Renal cortical epithelial cell (primary cell): ENCODE results near the gene PPM1M. TPM values are rescaled to one million over a fixed set of nuclear protein-coding genes. Genes with fewer than 3 reads are reported as not detected.
"Not testable (repeated sequence)": the region's sequence is repeated elsewhere in the genome, so short reads cannot be mapped to it uniquely, and the experiment has no call there.

Experiments used
- DNase-seq: peaks from one replicate; pipeline ENCODE4 v3.0.0-alpha.2; 2011; ENCODE audit warnings: low read depth
- total RNA-seq: library from RNA; depleted of rRNA; stranded (reverse); fragments of >200 nt; gene quantifications from 2 replicates; pipeline ENCODE4 v1.2.3, GENCODE V29; 2014

The PPM1M gene
- total RNA-seq, 1 donor from 2014 or later: 18.3 TPM

DNA sequence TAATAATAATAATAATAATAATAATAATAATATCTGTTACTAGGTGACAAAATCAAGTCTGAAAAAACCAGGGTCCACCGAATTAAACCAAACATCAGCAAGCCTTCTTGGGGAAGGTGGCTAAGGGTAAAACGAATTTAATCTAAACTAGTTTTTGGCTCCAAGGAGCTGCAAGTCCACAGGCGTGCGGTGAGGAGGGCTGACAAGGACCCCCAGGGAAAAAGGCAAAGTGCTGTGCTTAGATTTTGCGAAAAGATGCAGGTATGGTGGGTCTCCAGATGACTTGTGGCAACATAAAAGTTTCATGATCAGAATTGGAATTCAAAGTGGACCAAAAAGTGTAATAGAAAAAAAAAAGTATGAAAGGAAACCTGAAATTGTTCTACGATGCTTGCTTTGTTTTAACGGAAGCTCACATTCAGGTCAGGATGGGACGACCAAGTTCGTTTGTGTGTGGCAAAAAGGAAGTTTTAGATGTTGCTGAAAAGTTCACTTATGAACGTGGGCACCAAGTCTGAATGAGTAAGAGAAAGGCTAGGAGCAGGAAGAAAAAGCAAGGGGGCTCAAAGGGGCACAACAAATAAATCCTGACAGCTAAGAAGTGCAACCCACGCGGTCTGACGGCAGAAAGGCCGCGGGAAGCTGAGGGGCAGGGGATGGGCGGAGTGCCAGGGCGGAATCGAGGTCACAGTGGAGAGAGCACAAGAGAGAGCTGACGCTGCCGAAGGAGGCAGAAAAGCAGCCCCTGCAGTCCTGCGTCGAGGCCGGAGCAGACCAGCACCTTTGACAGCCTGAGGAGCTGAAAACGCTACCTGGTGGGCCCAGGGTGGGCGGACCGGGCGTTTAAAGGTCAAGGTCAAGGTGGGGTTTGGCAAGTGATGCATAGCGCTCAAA lies 31.8 kb downstream of the PPM1M start:
- DNase-seq: peak; percentile 39

DNA sequence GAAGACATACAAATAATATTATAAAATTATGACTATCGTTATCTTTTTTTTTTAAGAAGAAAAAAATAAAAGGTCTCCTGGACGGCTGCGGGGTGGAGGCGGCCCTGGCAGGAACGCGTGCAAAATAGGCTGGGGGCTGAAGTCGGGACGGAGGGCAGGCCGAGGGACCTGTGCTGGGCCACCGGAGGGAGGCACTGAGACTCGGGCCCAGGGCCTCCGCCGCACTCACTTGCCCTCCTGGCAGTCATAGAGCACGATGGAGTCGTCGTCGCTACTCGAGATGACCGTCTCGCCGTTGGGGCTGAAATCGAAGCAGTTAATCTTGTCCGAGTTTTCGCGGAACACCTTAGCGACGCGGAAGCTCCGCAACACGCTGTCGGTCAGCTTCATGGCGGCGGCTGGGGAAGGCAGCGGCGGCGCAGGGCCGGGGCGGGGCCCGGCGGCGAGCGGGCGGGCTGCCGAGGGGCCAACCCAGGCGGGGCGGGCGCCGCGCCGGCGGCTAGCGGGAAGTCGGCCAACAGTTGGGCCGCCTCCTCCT lies 32.5 kb downstream of the PPM1M start:
- DNase-seq: no peak

DNA sequence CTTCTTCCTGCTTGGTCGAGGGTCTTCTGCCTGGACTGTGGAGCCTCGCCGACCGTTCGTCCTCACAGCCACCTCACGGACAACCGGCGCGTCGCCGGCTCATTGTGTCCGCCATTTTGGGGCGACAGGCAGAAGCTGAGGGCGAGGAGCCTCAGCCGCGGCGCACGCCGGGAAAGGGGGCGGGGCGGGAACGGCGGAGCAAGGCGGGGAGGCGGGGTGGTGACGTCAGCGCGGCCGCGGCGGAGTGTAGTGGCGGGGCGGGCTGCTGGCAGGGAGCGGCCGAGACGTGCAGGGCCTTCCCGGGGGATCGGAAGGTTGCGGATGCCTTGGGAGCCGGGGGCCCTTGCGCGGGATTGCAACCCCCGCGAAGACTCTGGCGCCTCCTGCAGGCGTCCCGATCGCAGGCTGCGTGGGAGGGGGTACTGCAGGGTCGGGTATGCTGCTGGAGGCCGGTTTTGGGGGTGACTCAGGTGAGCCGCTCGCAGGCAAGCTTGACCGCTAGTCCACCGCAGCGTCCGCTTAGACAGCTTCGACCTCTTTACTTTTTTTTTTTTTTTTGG lies 33.0 kb downstream of the PPM1M start, which contains the start of gene WDR82:
WDR82 (minus strand) TSS at position 140 of the 560 bp plus-strand sequence. CDS start 288 bp downstream, outside the sequence.
- DNase-seq: peak; percentile 66

DNA sequence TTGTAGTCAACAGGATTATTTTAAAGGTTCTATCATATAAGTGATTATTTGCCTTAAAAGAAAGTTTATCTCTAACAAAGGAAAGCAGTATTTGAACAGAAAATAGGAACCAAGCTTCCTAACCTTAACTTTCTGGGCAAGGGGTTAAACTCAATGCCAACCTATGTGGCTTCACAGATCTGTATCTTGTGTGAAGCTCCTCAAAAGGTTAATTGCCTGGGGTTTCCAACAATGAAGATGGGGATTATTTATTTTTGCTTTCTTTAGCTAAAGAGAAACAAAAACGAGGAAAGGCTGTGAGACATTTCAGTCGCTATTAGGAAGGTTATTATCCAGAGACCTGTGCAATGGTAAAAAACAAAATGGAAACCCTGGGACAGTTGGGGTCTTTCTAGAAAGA lies 34.0 kb downstream of the PPM1M start:
- no peak for DNase-seq

DNA sequence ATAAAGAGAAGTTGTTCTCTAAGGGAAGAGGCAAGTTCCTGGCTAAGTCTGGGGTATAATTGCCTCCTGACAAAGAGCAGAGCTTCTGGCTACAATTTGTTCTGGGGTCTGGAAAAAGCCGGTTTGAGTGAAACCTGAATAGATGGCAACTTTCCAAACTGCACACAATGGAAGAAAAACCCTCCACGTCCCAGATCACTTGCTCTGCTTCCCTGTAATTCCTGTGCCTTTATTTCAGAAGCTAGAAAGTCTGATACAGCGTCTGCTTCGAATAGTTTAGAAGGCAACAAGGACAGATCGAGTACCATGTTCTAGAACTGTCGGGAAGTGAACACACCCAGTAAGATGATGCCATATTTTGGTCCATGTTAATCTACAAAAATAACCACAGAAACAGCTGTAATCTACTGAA lies 34.5 kb downstream of the PPM1M start:
- DNase-seq: peak; percentile 78

DNA sequence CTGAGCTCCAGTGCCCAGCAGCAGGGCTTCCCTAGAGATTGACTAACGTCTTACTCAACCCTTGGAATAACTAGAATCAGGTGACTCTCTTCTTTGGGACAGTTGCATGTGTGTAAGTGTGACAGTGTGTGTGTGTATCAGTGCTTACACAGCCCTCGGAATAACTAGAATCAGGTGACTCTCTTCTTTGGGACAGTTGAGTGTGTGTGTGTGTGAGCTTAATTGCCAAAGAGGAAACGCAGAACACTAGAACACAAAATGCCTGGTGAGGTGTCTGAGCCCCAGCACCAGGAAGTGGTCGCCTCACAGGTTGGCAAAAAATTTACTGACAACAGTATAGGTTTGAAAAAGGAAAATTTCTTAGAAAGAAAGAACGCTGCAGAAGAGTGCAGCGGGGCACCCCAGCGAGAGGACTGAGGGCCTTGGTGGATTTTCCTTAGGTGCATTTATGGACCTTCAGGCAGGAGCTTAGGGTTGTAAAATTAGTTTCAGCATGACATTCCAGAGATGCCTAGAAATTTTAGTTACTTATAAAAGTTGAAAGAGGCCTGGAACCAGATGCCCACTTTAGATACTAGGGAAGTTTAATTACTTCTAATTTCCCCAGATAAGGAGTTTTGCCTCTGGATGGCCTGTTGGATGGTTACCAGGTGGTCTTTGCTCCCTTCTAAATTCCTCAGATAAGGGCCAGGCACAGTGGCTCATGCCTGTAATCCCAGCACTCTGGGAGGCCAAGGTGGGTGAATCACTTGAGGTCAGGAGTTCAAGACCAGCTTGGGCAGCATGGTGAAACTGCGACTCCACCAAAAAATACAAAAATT lies 36.6 kb downstream of the PPM1M start:
- peak; percentile 74 for DNase-seq

DNA sequence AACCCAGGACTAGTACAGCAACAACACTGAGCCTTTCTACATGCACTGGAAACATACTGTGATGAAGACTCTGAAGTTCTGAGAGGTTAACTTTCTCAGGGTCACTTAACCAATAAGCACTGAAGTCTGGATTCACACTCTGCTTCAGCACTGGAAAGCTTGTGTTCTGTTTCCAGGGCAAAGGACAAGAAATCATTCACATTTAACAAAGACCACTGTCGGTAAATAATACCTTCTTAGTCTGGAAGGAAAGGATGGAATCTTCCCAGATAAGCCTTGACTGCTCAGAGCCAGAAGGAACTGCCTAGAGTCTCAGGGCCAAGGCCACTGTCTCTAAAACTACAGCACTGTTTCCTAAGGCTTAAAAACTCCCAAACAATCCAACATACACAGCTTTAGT lies 37.7 kb downstream of the PPM1M start:
- DNase-seq: no peak

DNA sequence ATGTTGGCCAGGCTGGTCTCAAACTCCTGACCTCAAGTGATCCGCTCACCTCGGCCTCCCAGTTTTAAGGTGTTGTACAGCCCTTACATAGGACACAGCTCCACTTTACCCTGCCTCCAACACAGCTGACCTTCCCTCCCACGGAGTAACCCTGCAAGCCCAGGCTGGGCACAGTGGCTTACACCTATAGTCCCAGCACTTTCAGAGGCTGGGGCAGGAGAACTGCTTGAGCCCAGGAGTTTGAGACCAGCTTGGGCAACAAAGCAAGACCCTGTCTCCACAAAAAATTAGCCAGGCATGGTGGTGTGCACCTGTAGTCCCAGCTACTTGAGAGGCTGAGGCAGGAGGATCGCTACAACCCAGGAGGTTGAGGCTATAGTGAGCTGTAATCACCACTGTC lies 38.5 kb downstream of the PPM1M start:
- DNase-seq: not testable (repeated sequence)

DNA sequence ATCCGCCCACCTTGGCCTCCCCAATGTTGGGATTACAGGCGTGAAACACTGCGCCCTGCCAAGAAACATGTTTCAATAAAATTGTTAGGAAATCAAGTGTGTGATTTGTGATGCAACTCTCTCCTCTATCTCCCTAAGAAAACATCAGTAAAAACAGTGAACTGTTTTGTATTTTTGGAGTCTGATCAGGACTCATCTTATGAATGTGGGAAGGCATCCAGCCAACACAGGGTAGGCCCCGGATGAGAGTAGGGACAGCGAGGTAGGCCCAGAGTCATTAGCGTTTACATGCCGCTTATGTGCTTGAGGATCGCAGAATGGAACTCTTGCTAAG lies 41.2 kb downstream of the PPM1M start:
- peak; percentile 59 for DNase-seq

DNA sequence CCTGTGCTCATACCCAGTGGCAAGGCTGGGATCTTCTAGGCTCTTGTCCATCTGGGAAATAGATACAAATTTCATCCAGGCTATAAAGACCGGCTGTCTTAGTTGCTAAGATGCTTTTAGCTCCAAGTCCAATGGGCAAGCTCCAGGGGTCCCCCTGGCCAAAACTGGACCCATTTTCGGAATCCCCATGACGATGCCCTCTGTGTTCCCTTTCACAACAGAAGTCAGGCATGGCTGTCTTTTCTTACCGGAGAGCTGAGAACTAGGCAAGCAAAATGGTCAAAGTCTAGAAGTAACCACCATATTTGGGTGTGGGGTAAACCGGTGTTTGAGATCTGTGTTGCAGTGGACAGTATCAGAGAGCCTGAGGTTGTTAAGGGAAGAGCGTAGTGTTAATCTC lies 43.1 kb downstream of the PPM1M start:
- DNase-seq: no peak

DNA sequence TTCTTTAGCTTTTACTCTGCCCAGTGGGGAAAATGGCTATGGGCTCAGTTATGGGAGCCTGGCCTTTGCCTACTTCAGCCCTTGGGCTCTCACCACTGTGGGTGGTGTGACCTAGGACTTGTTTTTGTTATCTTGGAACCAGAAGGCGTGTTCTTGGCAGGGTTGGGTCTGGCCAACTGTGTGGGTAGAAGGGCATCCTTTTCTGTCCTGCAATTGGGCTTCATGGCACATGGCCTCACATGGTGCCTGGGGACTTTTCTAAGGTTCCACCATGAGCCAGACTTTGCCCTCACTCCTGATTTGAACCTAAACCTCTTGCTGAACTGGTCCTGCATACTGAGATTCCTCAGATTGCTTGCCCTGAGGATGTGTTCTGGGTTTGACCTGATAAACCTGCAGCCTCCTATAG lies 43.8 kb downstream of the PPM1M start:
- no peak for DNase-seq

DNA sequence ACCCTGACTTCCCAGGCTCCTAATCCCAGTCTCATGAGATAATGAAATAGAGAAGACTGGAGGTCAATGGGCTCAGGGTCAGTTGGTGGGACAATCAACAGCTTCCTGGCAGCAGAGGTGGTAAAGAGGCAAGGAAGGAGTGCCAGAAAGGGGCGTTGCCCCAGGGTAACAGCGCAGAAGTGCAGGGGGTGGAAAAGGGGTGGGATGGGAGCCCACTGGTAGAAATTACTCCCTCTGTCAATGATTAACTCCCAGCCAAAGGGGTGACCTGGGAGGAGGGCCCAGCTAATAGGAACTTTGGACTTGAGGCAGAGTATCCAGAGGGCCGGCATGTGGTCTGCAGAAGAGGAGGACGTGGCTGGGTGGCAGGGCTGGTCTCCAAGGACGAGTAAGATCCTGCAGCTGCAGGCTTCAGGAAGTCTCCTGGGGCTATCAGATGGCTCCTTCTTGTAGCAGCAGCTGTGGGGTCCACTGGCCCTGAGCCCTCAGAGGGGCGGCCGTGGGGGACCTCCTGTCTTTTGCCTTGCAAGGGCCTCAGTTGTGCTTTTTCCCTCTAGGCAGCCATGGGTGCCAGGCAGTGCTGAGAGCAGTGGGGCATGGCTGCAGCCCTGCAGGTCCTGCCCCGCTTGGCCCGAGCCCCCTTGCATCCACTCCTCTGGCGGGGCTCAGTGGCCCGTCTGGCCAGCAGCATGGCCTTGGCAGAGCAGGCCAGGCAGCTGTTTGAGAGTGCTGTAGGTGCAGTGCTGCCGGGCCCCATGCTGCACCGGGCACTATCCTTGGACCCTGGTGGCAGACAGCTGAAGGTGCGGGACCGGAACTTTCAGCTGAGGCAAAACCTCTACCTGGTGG lies 44.4 kb downstream of the PPM1M start:
- peak; percentile 54 for DNase-seq

DNA sequence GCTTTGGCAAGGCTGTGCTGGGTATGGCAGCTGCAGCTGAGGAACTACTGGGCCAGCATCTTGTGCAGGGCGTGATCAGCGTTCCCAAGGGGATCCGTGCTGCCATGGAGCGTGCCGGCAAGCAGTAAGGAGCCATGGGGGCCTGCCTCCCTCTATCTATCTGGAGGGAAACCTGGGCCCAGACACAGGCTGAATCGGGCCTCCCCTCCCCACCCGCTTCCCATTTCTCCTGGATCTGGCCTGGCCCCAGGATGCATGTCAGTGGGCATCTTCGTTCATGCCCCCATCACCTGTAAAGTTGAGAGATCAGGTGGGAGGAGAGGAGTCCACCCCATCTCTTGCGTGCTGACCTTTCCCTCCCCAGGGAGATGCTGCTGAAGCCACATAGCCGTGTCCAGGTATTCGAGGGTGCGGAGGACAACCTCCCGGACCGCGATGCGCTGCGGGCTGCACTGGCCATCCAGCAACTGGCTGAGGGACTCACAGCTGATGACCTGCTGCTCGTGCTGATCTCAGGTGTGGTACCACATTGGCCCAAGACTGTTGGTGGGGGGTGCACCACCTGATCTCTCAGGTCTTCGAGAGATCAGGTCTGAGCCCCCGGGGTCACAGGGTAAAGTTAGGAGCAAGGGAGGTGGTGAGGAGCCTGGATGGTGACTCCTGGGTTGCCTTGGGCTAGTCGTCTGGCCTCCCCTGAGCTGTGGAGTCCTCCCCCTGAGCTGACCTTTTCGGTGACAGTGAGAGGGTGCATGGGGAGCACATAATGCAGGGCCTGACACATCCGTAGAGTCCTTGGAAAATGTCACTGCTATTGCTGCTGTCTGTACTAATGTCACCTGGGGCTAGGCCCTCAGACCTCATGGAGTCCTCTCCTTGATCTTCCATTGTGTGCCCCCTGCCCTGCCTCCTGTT lies 45.3 kb downstream of the PPM1M start:
- DNase-seq: no peak

DNA sequence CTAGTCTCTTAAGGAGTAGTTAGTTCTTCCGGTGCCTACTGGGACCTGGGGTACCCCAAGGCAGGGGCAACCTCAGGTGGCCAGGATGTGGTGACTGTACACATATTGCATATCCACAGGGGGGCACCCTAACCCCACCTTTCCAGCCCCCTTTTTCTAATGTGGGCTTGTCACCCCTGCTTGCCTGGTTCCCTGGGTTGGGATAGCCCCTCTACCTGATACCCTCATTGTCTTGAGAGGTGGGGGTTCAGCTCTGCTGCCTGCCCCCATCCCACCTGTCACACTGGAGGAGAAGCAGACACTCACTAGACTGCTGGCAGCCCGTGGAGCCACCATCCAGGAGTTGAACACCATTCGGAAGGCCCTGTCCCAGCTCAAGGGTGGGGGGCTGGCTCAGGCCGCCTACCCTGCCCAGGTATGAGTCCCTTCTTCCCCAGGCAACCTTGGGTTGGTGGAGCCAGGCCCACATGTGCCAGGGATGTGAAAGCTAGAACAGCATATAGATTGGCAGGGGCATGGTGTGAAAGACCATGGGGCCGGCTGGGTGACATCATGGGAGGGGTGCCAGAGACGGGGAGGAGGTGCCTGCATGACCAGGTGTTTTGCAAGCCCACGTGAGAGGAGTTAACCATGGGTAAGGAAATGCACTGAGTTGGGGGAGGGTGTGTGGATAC lies 46.1 kb downstream of the PPM1M start:
- no peak for DNase-seq

DNA sequence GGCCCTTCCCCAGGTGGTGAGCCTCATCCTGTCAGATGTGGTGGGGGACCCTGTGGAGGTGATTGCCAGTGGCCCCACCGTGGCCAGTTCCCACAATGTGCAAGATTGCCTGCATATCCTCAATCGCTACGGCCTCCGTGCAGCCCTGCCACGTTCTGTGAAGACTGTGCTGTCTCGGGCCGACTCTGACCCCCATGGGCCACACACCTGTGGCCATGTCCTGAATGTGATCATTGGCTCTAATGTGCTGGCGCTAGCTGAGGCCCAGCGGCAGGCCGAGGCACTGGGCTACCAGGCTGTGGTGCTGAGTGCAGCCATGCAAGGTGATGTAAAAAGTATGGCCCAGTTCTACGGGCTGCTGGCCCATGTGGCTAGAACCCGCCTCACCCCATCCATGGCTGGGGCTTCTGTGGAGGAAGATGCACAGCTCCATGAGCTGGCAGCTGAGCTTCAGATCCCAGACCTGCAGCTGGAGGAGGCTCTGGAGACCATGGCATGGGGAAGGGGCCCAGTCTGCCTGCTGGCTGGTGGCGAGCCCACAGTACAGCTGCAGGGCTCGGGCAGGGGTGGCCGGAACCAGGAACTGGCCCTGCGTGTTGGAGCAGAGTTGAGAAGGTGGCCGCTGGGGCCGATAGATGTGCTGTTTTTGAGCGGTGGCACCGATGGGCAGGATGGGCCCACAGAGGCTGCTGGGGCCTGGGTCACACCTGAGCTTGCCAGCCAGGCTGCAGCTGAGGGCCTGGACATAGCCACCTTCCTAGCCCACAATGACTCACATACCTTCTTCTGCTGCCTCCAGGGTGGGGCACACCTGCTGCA lies 46.9 kb downstream of the PPM1M start:
- DNase-seq: no peak

DNA sequence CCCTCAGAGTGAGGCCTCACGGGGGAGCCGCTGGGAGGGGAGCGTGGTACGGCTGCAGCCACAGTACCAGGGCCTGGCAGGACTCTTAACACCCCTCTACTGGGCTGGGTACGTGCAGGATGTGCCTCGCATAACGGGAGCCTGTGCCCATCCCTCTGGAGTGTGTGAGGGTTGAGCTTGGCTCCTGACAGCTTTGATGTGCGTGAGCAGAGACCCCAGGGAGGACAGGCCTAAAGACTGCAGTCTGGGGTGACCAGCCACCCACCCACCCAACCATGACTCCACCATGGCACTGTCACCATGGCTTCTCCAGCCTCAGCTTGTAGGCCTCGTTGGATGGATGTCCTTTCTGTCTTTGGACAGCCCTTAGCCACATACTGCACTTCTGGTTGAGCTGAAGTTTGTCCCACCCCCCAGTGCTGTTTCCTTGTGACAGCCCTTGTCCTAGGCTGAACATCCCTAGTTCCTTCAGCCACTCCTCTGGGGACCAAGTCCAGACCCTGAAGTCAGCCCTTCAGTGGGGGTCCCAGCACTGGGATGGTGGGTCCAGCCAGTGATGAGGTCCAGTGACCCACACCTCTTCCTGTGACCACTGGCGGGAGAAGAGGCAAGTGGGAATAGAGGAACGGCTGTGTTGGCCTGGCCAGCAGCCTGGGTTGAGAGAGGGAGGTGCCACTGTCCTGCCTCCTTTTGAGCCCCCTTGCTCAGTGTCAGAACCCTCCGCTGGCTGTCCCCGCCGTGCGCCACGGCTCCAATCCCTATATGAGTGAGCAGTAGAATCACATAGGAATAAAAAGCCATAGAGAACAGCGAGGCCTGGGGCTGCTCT lies 48.1 kb downstream of the PPM1M start:
- no peak for DNase-seq

DNA sequence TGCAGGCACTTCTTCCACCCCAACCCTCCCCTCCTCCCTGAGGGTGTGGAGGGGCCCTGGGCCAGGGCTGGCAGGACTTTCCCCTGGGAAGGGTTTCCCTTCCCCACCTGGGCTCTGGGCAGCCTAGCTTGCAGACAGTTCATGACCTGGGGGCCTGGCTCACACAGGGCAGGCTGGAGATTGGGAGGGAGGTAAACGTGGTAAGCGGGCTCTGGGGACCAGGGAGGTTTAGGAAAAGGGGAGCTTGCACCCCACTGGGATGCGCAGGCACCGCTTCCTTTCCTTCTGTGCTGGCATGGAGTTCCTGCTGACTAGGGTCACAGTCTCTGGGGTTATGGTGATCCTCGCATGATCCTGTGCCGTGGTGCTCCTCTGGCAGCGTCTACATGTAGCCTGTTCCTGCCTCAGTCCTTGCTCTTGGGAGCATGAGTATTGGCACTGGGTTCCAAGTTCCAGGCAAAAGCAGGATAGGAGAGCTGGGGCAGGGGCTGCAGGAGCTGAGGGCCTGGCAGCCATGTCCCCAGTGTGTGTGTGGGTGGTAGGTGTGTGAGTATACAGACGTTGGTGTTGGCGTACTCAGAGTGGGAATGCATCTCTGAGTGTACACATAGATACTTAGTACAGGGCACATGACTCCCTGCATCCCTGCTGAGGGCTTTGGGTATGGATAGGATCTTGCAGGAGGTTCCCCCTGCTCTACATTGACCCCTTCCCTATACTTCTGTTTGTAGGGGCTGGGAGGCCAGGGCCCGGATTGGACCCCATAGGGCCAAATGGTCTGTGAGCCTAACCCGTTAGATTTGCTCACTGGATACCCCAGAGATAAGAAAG lies 49.0 kb downstream of the PPM1M start:
- no peak for DNase-seq
